K562 (cell line): ENCODE measurements around the gene SLC2A6. TPM values are rescaled to one million over a fixed set of nuclear protein-coding genes. Genes with fewer than 3 reads are reported as not detected.

Experiments
- ATAC-seq: fragments of 200-7000 bp; cut with Tn5 transposase; 3 replicates; pipeline ENCODE4 v1.9.1; 2020; ENCODE audit warnings: moderate library complexity
- BruUV-seq: library from RNA; stranded (reverse); fragments of 400-500 nt; replicated peaks from 2 replicates; lab custom pipeline; 2021; lab: Mats Ljungman, UMichigan
- CTCF ChIA-PET: fragments of 300-600 bp; formaldehyde crosslinking; extraction: SDS; loops from one replicate; lab custom pipeline; 2021; ENCODE audit warnings: low intra/inter-chr PET ratio; lab: Yijun Ruan, JAX
- POLR2A ChIA-PET: fragments of 300-600, 350-650 bp; sonication (Branson Sonifier 250); formaldehyde crosslinking; extraction: SDS; loops from one replicate; lab custom pipeline; 2021; ENCODE audit warnings: antibody characterized with exemption, inconsistent platforms; lab: Yijun Ruan, JAX
- DNase-seq, 4 experiments: peaks; one replicate each; pipeline versions ENCODE4 v3.0.0 to v3.0.0-alpha.2; 2011 to 2018; ENCODE audit warnings: low spot score in 3 of 4, mixed read lengths in 3 of 4; ENCODE audit errors: extremely low read depth in 1 of 4
- FAIRE-seq: peaks from 2 replicates; lab custom pipeline; 2011; peaks lifted over from hg19 to GRCh38; lab: Jason Lieb, UNC
- H2AFZ ChIP-seq: 2 replicates; pipeline ENCODE4 v1.6.0; 2011; ENCODE audit warnings: low read depth, low read length, control low read depth, inconsistent platforms
- H3K27ac ChIP-seq: fragments of 200-600 bp; 3 replicates; pipeline ENCODE4 v1.8.0; 2011; ENCODE audit warnings: low read depth, mild to moderate bottlenecking, control low read depth, inconsistent platforms, low read length, moderate library complexity, mixed read lengths; ENCODE audit errors: extremely low read depth
- H3K27me3 ChIP-seq, 2 experiments: fragments of 300-600 bp in 1 of 2; 2 replicates in 1 of 2; 3 replicates in 1 of 2; pipeline versions ENCODE4 v1.6.0 to v1.8.0; 2011; ENCODE audit warnings: inconsistent platforms in 2 of 2, low read length in 2 of 2, mild to moderate bottlenecking in 1 of 2, mixed read lengths in 1 of 2, moderate library complexity in 1 of 2; ENCODE audit not compliant: control insufficient read depth in 2 of 2, insufficient read depth in 2 of 2
- H3K36me3 ChIP-seq: fragments of 300-600 bp; 3 replicates; pipeline ENCODE4 v1.8.0; 2011; ENCODE audit warnings: mild to moderate bottlenecking, low read length, inconsistent platforms; ENCODE audit not compliant: control insufficient read depth, insufficient read depth
- H3K4me1 ChIP-seq, 2 experiments: fragments of 200-600 bp in 1 of 2; replicated peaks in 1 of 2; 2 replicates in 1 of 2; 3 replicates in 1 of 2; pipeline versions ENCODE4 v1.5.1 to v1.8.0; 2011; ENCODE audit warnings: inconsistent platforms in 2 of 2, low read length in 2 of 2, mild to moderate bottlenecking in 1 of 2, mixed read lengths in 1 of 2, moderate library complexity in 1 of 2; ENCODE audit not compliant: control insufficient read depth in 2 of 2, insufficient read depth in 2 of 2
- H3K4me2 ChIP-seq: 2 replicates; pipeline ENCODE4 v1.6.1; 2011; ENCODE audit warnings: low read length, control low read depth, inconsistent platforms, mixed read lengths; ENCODE audit not compliant: insufficient read depth
- H3K4me3 ChIP-seq: fragments of 200-600 bp; sonication (generic), shearing (Covaris generic); 2 replicates; pipeline ENCODE4 v1.5.1; 2016; ENCODE audit warnings: control low read depth, inconsistent platforms
- H3K79me2 ChIP-seq: fragments of 200-600 bp; 3 replicates; pipeline ENCODE4 v1.8.0; 2011; ENCODE audit warnings: low read length, inconsistent platforms; ENCODE audit not compliant: control insufficient read depth, insufficient read depth
- H3K9ac ChIP-seq, 2 experiments: 2 replicates each; pipeline versions ENCODE4 v1.6.0 to v1.6.1; 2011; ENCODE audit warnings: low read depth in 2 of 2, low read length in 2 of 2, control low read depth in 1 of 2, inconsistent platforms in 1 of 2, mild to moderate bottlenecking in 1 of 2, mixed read lengths in 1 of 2; ENCODE audit not compliant: insufficient read depth in 1 of 2
- H3K9me1 ChIP-seq: one replicate; pipeline ENCODE4 v1.6.0; 2011; ENCODE audit warnings: inconsistent platforms, mild to moderate bottlenecking, low read length, moderate library complexity; ENCODE audit not compliant: control insufficient read depth, insufficient read depth
- H3K9me3 ChIP-seq: replicated peaks from 2 replicates; pipeline ENCODE4 v1.5.1; 2011; ENCODE audit warnings: low read depth, low read length, inconsistent platforms; ENCODE audit not compliant: control insufficient read depth, insufficient read depth
- H4K20me1 ChIP-seq: replicated peaks from 2 replicates; pipeline ENCODE4 v1.6.1; 2011; ENCODE audit warnings: low read length, inconsistent platforms, mixed read lengths; ENCODE audit not compliant: control insufficient read depth, insufficient read depth
- ETS1 ChIP-seq: conservative IDR thresholded peaks from 2 replicates; pipeline ENCODE4 v1.6.1; 2011; ENCODE audit warnings: low read depth, mild to moderate bottlenecking, low read length; ENCODE audit not compliant: control insufficient read depth
- JUND ChIP-seq, 2 experiments: IDR thresholded peaks; 2 replicates in 1 of 2; 3 replicates in 1 of 2; pipeline ENCODE4 v1.6.1; 2011; ENCODE audit warnings: borderline replicate concordance in 2 of 2, low read depth in 2 of 2, low read length in 2 of 2, improper control_type of control experiment in 1 of 2, missing biosample characterization in 1 of 2, missing genetic modification characterization in 1 of 2, missing genetic modification reagents in 1 of 2
- NR4A1 ChIP-seq, 2 experiments: fragments of 250-450 bp in 1 of 2; fragments of 450-650 bp in 1 of 2; sonication (Bioruptor Pico) in 1 of 2; IDR thresholded peaks; 2 replicates each; pipeline versions ENCODE4 v1.4.0 to v1.6.1; 2016 to 2020; ENCODE audit warnings: mild to moderate bottlenecking in 2 of 2, missing compliant biosample characterization in 1 of 2, missing genetic modification characterization in 1 of 2, moderate library complexity in 1 of 2
- TSC22D4 ChIP-seq: fragments of 450-650 bp; IDR thresholded peaks from 2 replicates; pipeline ENCODE4 v1.6.1; 2016; ENCODE audit warnings: missing genetic modification characterization, missing biosample characterization, control low read depth
- ZNF696 ChIP-seq: fragments of 250-450 bp; sonication (Bioruptor Pico); conservative IDR thresholded peaks from 2 replicates; pipeline ENCODE4 v1.4.0; 2020; ENCODE audit warnings: mild to moderate bottlenecking, moderate library complexity
- WGBS: fragments of 100-300 bp; shearing (Covaris generic); methylation state at CpG from one replicate; pipeline ENCODE4 v1.1.6; 2016; ENCODE audit warnings: low coverage, mixed read lengths; ENCODE audit not compliant: insufficient coverage; ENCODE audit errors: missing lambda C conversion rate; 5-methylcytosine and 5-hydroxymethylcytosine counted together
- in situ Hi-C: fragments of 300-500 bp; cut with MboI; formaldehyde crosslinking; loops from 4 replicates; pipeline ENCODE4 v1.15.0; 2018; ENCODE audit warnings: inconsistent platforms, mixed read lengths
- intact Hi-C: fragments of 100-400 bp; cut with micrococcal nuclease; formaldehyde crosslinking; loops from 2 replicates; pipeline ENCODE4 v1.14.2; 2022
- polyA plus RNA-seq, 8 experiments: library from polyadenylated mRNA; depleted of rRNA in 4 of 8; stranded (reverse) in 5 of 8; unstranded in 3 of 8; fragments of >200 nt; fragmentation: Nextera tagmentation in 2 of 8; fragmentation: Illumina TruSeq in 1 of 8; extraction: Ambion mirVana in 2 of 8; extraction: Trizol in 1 of 8; gene quantifications; 2 replicates each; pipeline versions ENCODE4 v1.2.1 to v1.2.3, GENCODE V29; 2011 to 2014; ENCODE audit warnings: inconsistent platforms in 1 of 8, missing spikeins in 1 of 8
- total RNA-seq, 7 experiments: library from RNA; depleted of rRNA in 6 of 7; stranded (reverse); fragments of >200 nt in 6 of 7; fragmentation: Illumina TruSeq in 2 of 7; extraction: Trizol in 2 of 7; gene quantifications; 2 replicates each; pipeline versions ENCODE4 v1.2.1 to v1.2.3, GENCODE V29; 2011 to 2021; ENCODE audit warnings: low replicate concordance in 1 of 7

The SLC2A6 gene
- total and polyA plus RNA-seq, 9 of the 15 experiments (the other 6 are each of a cell fraction or from before 2014, with no cell fraction given): 0.04 to 0.38 (median 0.09) TPM; not detected in 3

GRCh38 chr9:133525677-133526076 lies 46.8 kb upstream of the SLC2A6 start:
- intact Hi-C loops (no loop called here), in situ Hi-C loops (no loop called here)
- WGBS: 1% methylated on average over 8 of the region's 8 CpGs
- TF ChIP-seq ZNF696 (CRISPR knock-in tag) (no peak), JUND (IDR thresholded peaks at IDR 0.05; ENCODE audit: borderline replicate concordance, low read depth, low read length) (no peak), JUND (tag; IDR thresholded peaks at IDR 0.05; ENCODE audit: borderline replicate concordance, low read depth, low read length) (no peak), TSC22D4 (tag) (no peak), ETS1 (no peak), NR4A1 (CRISPR knock-in tag; IDR thresholded peaks at IDR 0.05) (no peak), NR4A1 (tag; IDR thresholded peaks at IDR 0.05) (no peak)
- TF ChIP-seq, all 486 proteins: peak for 0
- no peak overlapping the region for H3K9ac ChIP-seq
- peaks cover 63 to 93% of the 10 kb centered on the region in 2 experiments; a peak in 4 of 5 replicates for H3K27me3 ChIP-seq
- H3K9me1 ChIP-seq: no peaks in the 10 kb centered on the region
- ChIA-PET CTCF (no interaction called here), POLR2A (interaction anchor here (0.7 to 1.3 kb wide), 2 partner anchors 20 to 24 kb away, joined by 3 to 4 read pairs; no protein-coding TSS in a partner anchor)
- no peaks in the 10 kb centered on the region for H3K9me3 ChIP-seq
- no peaks in the 10 kb centered on the region for H3K36me3 ChIP-seq
- no peak overlapping the region for H3K4me3 ChIP-seq
- peaks cover 20% of the 10 kb centered on the region for H4K20me1 ChIP-seq
- H3K4me2 ChIP-seq: no peak overlapping the region
- H3K79me2 ChIP-seq: no peaks in the 10 kb centered on the region
- BruUV-seq: no TSS peak
- peaks cover 0 to 19% of the 10 kb centered on the region in 2 experiments; a peak in 1 of 5 replicates for H3K4me1 ChIP-seq
- DNase-seq (no peak), ATAC-seq (no peak), FAIRE-seq (no peak)
- no peak overlapping the region for H3K27ac ChIP-seq
- no peak overlapping the region for H2AFZ ChIP-seq
